Mesendoderm (in vitro differentiated cells): ENCODE data around the gene CELA3B.
"Not testable (repeated sequence)": the region's sequence is repeated elsewhere in the genome, so short reads cannot be mapped to it uniquely, and the experiment has no call there.

Experiments
- DNase-seq: peaks from one replicate; pipeline ENCODE4 v3.0.0; 2013
- H2AK5ac ChIP-seq: 2 replicates; pipeline ENCODE4 v1.6.1; 2013; ENCODE audit warnings: low read length, inconsistent platforms
- H2BK120ac ChIP-seq: 2 replicates; pipeline ENCODE4 v1.6.1; 2013; ENCODE audit warnings: low read depth, mild to moderate bottlenecking, low read length, moderate library complexity, mixed read lengths
- H2BK15ac ChIP-seq: replicated peaks from 2 replicates; pipeline ENCODE4 v1.6.1; 2013; ENCODE audit warnings: low read depth, mild to moderate bottlenecking, moderate library complexity
- H2BK5ac ChIP-seq: 2 replicates; pipeline ENCODE4 v1.6.1; 2013; ENCODE audit warnings: low read length, inconsistent platforms
- H3K18ac ChIP-seq: 2 replicates; pipeline ENCODE4 v1.6.1; 2013; ENCODE audit warnings: mild to moderate bottlenecking, low read length, mixed read lengths
- H3K23ac ChIP-seq: one replicate; pipeline ENCODE4 v1.6.1; 2013; ENCODE audit warnings: low read length
- H3K27ac ChIP-seq: 2 replicates; pipeline ENCODE4 v1.5.1; 2013; ENCODE audit warnings: low read depth, mild to moderate bottlenecking, inconsistent platforms, low read length, moderate library complexity
- H3K27me3 ChIP-seq: 2 replicates; pipeline ENCODE4 v1.6.1; 2013; ENCODE audit warnings: low read length, control low read depth, mild to moderate bottlenecking, inconsistent platforms; ENCODE audit not compliant: insufficient read depth, poor library complexity
- H3K36me3 ChIP-seq: 2 replicates; pipeline ENCODE4 v1.6.1; 2013; ENCODE audit warnings: low read length, inconsistent platforms; ENCODE audit not compliant: control insufficient read depth, insufficient read depth
- H3K4ac ChIP-seq: one replicate; pipeline ENCODE4 v1.6.1; 2013; ENCODE audit warnings: low read depth, mild to moderate bottlenecking, low read length, moderate library complexity
- H3K4me1 ChIP-seq: 2 replicates; pipeline ENCODE4 v1.6.1; 2013; ENCODE audit warnings: low read depth, low read length, inconsistent platforms; ENCODE audit not compliant: control insufficient read depth
- H3K4me2 ChIP-seq: 2 replicates; pipeline ENCODE4 v1.6.1; 2013; ENCODE audit warnings: low read length
- H3K4me3 ChIP-seq: 2 replicates; pipeline ENCODE4 v1.5.1; 2013; ENCODE audit warnings: mild to moderate bottlenecking, low read length
- H3K56ac ChIP-seq: one replicate; pipeline ENCODE4 v1.6.1; 2013; ENCODE audit warnings: low read length
- H3K79me1 ChIP-seq: 2 replicates; pipeline ENCODE4 v1.6.1; 2013; ENCODE audit warnings: low read length, inconsistent platforms
- H3K79me2 ChIP-seq: 2 replicates; pipeline ENCODE4 v1.6.1; 2013; ENCODE audit warnings: mild to moderate bottlenecking, low read length; ENCODE audit not compliant: control insufficient read depth, insufficient read depth
- H3K9ac ChIP-seq: 2 replicates; pipeline ENCODE4 v1.6.1; 2013; ENCODE audit warnings: low read length, inconsistent platforms
- H4K5ac ChIP-seq: one replicate; pipeline ENCODE4 v1.6.1; 2013; ENCODE audit warnings: low read length
- H4K8ac ChIP-seq: one replicate; pipeline ENCODE4 v1.6.1; 2013; ENCODE audit warnings: low read depth, mild to moderate bottlenecking, control low read depth, low read length, moderate library complexity
- WGBS: extraction: QIAGEN DNeasy Blood & Tissue Kit; methylation state at CpG from one replicate; pipeline ENCODE4 v1.1.7; 2013; ENCODE audit warnings: low lambda C conversion rate, missing lambda C conversion rate; ENCODE audit not compliant: insufficient coverage; ENCODE audit errors: extremely low coverage; 5-methylcytosine and 5-hydroxymethylcytosine counted together

The CELA3B gene

GRCh38 chr1:21967216-21967615, 9.6 kb upstream of the CELA3B start:
- no CpG with 5 or more reads among the region's 6 CpGs for WGBS
- not testable (repeated sequence) for DNase-seq, H4K8ac ChIP-seq

GRCh38 chr1:21969066-21969465, 7.8 kb upstream of the CELA3B start:
- not testable (repeated sequence) for DNase-seq, H3K79me2 ChIP-seq, H3K18ac ChIP-seq, H3K4me1 ChIP-seq, H3K9ac ChIP-seq, H3K4me3 ChIP-seq, H3K56ac ChIP-seq, H2BK5ac ChIP-seq, H3K36me3 ChIP-seq, H2BK15ac ChIP-seq, H3K79me1 ChIP-seq, H3K23ac ChIP-seq, H4K8ac ChIP-seq, H3K4ac ChIP-seq, H3K27me3 ChIP-seq, H3K27ac ChIP-seq, H2BK120ac ChIP-seq, H4K5ac ChIP-seq, H2AK5ac ChIP-seq, H3K4me2 ChIP-seq
- WGBS, result no CpG with 5 or more reads among the region's 5 CpGs

More at GRCh38 chr1:21967216-21967615, 9.6 kb upstream of the CELA3B start:
- H3K18ac ChIP-seq, H3K27ac ChIP-seq, H3K36me3 ChIP-seq, H3K23ac ChIP-seq, H2AK5ac ChIP-seq, H3K79me1 ChIP-seq, H3K9ac ChIP-seq, H3K4me2 ChIP-seq, H3K79me2 ChIP-seq, H3K56ac ChIP-seq, H3K27me3 ChIP-seq, H3K4me3 ChIP-seq, H3K4me1 ChIP-seq, H2BK5ac ChIP-seq, H3K4ac ChIP-seq, H4K5ac ChIP-seq, H2BK120ac ChIP-seq, H2BK15ac ChIP-seq: not testable (repeated sequence)

GRCh38 chr1:21970523-21970922, 6.3 kb upstream of the CELA3B start:
- not testable (repeated sequence) for H3K9ac ChIP-seq, H4K8ac ChIP-seq, H3K79me2 ChIP-seq, H3K4me2 ChIP-seq, H3K27ac ChIP-seq, H2BK15ac ChIP-seq, H3K79me1 ChIP-seq, H3K4ac ChIP-seq, DNase-seq, H2BK5ac ChIP-seq, H3K36me3 ChIP-seq, H3K4me3 ChIP-seq, H3K18ac ChIP-seq, H3K4me1 ChIP-seq, H3K27me3 ChIP-seq, H2AK5ac ChIP-seq, H2BK120ac ChIP-seq, H3K56ac ChIP-seq, H3K23ac ChIP-seq, H4K5ac ChIP-seq
- no CpG with 5 or more reads among the region's 4 CpGs for WGBS

- H3K4me3 ChIP-seq, H2BK5ac ChIP-seq, H3K4ac ChIP-seq, H3K4me2 ChIP-seq, H2AK5ac ChIP-seq, H3K79me2 ChIP-seq, H2BK120ac ChIP-seq, H4K8ac ChIP-seq, H4K5ac ChIP-seq, DNase-seq, H3K9ac ChIP-seq, H3K27me3 ChIP-seq, H3K4me1 ChIP-seq, H3K36me3 ChIP-seq, H3K79me1 ChIP-seq, H3K56ac ChIP-seq, H2BK15ac ChIP-seq, H3K23ac ChIP-seq: not testable (repeated sequence)
- Histone ChIP-seq H3K18ac (peak overlapping the region; percentile 46), H3K27ac (peak overlapping the region; percentile 36)
- no CpG with 5 or more reads among the region's 2 CpGs for WGBS
These were observed 3.8 kb upstream of the CELA3B start for GRCh38 chr1:21972973-21973441.

- not testable (repeated sequence) for H2AK5ac ChIP-seq, H3K4me2 ChIP-seq, H4K8ac ChIP-seq, H3K4me1 ChIP-seq, H3K4me3 ChIP-seq, H2BK5ac ChIP-seq, H3K79me1 ChIP-seq, H3K23ac ChIP-seq, H3K18ac ChIP-seq, H3K27ac ChIP-seq, H2BK15ac ChIP-seq, H3K4ac ChIP-seq, H3K27me3 ChIP-seq, H2BK120ac ChIP-seq, H3K79me2 ChIP-seq, H4K5ac ChIP-seq, DNase-seq, H3K36me3 ChIP-seq, H3K9ac ChIP-seq, H3K56ac ChIP-seq
- WGBS, result no CpG with 5 or more reads among the region's 8 CpGs
These were observed 2.9 kb upstream of the CELA3B start for GRCh38 chr1:21973948-21974347.

- not testable (repeated sequence) for H3K27me3 ChIP-seq, H3K4me3 ChIP-seq, H2BK120ac ChIP-seq, H3K18ac ChIP-seq, H3K56ac ChIP-seq, H3K23ac ChIP-seq, H3K4me2 ChIP-seq, H3K4ac ChIP-seq, H4K5ac ChIP-seq, H3K36me3 ChIP-seq, H2AK5ac ChIP-seq, H2BK15ac ChIP-seq, H3K9ac ChIP-seq, H3K79me2 ChIP-seq, H2BK5ac ChIP-seq, H4K8ac ChIP-seq, H3K27ac ChIP-seq, H3K79me1 ChIP-seq, H3K4me1 ChIP-seq
- WGBS, result no CpG with 5 or more reads among the region's 6 CpGs
- peak; percentile 30 for DNase-seq
These were observed 2.1 kb upstream of the CELA3B start for GRCh38 chr1:21974699-21975098.
